Occipital lobe (tissue), 2 donors: ENCODE measurements around the gene LYPD1. TPM values are rescaled to one million over a fixed set of nuclear protein-coding genes. Genes with fewer than 3 reads are reported as not detected.

ENCODE experiments used
- DNase-seq: peaks from one replicate; lab custom pipeline; 2025; lab: John Stamatoyannopoulos, UW
- total RNA-seq: library from RNA; depleted of rRNA; stranded (reverse); fragments of >200 nt; gene quantifications from one replicate; pipeline ENCODE4 v1.2.3, GENCODE V29; 2014

The LYPD1 gene
- total RNA-seq, 1 donor from 2014 or later, result 17.8 TPM

GRCh38 chr2:132595186-132595585 lies 74.8 kb downstream of the LYPD1 start:
- no peak for DNase-seq
